ENCODE measurements around the gene RAD51B.

DNA sequence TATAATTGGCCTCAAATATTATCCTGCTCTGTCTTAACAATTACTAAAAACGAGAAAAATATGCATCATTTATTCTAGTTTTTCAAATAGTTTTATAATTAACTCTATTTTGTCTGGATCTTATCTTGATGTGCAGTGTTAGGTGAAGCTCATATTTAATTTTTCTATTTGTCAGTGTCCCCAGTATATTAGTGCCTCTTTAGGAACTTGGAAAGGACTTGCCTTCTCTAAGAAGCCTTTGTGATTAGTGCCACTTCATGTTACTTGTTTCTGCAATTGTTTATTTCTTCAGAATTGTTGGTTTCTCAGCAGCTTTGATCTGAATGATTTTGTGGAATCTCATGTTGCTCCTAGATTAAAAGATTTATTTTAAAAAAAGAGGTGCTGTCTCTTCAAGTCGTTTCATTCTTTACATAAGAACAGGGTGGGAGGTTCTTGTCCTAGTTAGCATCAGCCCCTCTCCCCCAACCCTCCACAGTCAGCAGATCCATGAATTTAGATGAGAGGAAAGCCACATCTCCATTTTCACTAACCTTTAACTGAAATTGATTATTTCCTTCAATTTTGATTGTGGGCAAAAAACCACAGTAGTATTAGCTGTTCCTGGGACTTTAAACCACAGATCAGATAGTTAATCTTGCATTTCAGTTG lies 434.4 kb downstream of the RAD51B start:
- TF ChIP-seq, protein P1, sequence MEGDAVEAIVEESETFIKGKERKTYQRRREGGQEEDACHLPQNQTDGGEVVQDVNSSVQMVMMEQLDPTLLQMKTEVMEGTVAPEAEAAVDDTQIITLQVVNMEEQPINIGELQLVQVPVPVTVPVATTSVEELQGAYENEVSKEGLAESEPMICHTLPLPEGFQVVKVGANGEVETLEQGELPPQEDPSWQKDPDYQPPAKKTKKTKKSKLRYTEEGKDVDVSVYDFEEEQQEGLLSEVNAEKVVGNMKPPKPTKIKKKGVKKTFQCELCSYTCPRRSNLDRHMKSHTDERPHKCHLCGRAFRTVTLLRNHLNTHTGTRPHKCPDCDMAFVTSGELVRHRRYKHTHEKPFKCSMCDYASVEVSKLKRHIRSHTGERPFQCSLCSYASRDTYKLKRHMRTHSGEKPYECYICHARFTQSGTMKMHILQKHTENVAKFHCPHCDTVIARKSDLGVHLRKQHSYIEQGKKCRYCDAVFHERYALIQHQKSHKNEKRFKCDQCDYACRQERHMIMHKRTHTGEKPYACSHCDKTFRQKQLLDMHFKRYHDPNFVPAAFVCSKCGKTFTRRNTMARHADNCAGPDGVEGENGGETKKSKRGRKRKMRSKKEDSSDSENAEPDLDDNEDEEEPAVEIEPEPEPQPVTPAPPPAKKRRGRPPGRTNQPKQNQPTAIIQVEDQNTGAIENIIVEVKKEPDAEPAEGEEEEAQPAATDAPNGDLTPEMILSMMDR (IDR thresholded peaks at IDR 0.05): no peak
- TF ChIP-seq POLR2A (IDR thresholded peaks at IDR 0.05): no peak
- TF ChIP-seq EP300 (IDR thresholded peaks at IDR 0.05): no peak
